Endodermal cell (in vitro differentiated cells): ENCODE measurements around the gene REN. TPM values are rescaled to one million over a fixed set of nuclear protein-coding genes. Genes with fewer than 3 reads are reported as not detected.

Experiments
- DNase-seq: peaks from one replicate; pipeline ENCODE4 v3.0.0-alpha.2; 2017
- H3K27ac ChIP-seq: 2 replicates; pipeline ENCODE4 v1.5.1; 2013; ENCODE audit warnings: mild to moderate bottlenecking, low read depth, low read length, moderate library complexity
- H3K27me3 ChIP-seq: 2 replicates; pipeline ENCODE4 v1.6.1; 2013; ENCODE audit warnings: mild to moderate bottlenecking, low read length, moderate library complexity; ENCODE audit not compliant: insufficient read depth, control insufficient read depth, poor library complexity, severe bottlenecking
- H3K36me3 ChIP-seq: 2 replicates; pipeline ENCODE4 v1.7.0; 2013; ENCODE audit warnings: mild to moderate bottlenecking, low read length, moderate library complexity; ENCODE audit not compliant: control insufficient read depth, insufficient read depth
- H3K4me1 ChIP-seq: one replicate; pipeline ENCODE4 v1.7.0; 2013; ENCODE audit warnings: low read length; ENCODE audit not compliant: control insufficient read depth, insufficient read depth
- H3K4me3 ChIP-seq: 2 replicates; pipeline ENCODE4 v1.5.1; 2013; ENCODE audit warnings: mild to moderate bottlenecking, low read length, moderate library complexity
- H3K9ac ChIP-seq: 2 replicates; pipeline ENCODE4 v1.6.1; 2013; ENCODE audit warnings: mild to moderate bottlenecking, low read length, moderate library complexity; ENCODE audit not compliant: poor library complexity, severe bottlenecking; ENCODE audit errors: extremely low read depth
- H3K9me3 ChIP-seq: 2 replicates; pipeline ENCODE4 v1.6.1; 2013; ENCODE audit warnings: mild to moderate bottlenecking, low read length, moderate library complexity; ENCODE audit not compliant: control insufficient read depth
- H3K27ac Mint-ChIP-seq: 2 replicates; pipeline ENCODE4 v1.8.0; 2020; ENCODE audit warnings: mixed read lengths
- H3K27me3 Mint-ChIP-seq: 2 replicates; pipeline ENCODE4 v1.8.0; 2021; ENCODE audit warnings: mild to moderate bottlenecking, mixed read lengths; ENCODE audit not compliant: insufficient read depth
- H3K36me3 Mint-ChIP-seq: 2 replicates; pipeline ENCODE4 v1.8.0; 2020; ENCODE audit warnings: low read depth, mixed read lengths
- H3K4me1 Mint-ChIP-seq: 2 replicates; pipeline ENCODE4 v1.8.0; 2020; ENCODE audit warnings: mixed read lengths
- H3K4me3 Mint-ChIP-seq: 2 replicates; pipeline ENCODE4 v1.8.0; 2020; ENCODE audit warnings: mild to moderate bottlenecking, moderate library complexity, mixed read lengths
- H3K9me3 Mint-ChIP-seq: 2 replicates; pipeline ENCODE4 v1.8.0; 2020; ENCODE audit warnings: mild to moderate bottlenecking, mixed read lengths
- CTCF ChIP-seq: fragments of 200-600 bp; sonication (generic); conservative IDR thresholded peaks from 2 replicates; pipeline ENCODE4 v1.5.0; 2021; ENCODE audit warnings: antibody characterized with exemption, mild to moderate bottlenecking
- WGBS, 2 experiments: methylation state at CpG; one replicate each; pipeline versions ENCODE4 v1.1.5 to v1.1.7; 2013; ENCODE audit warnings: missing lambda C conversion rate in 2 of 2, mixed read lengths in 1 of 2; ENCODE audit not compliant: insufficient coverage in 1 of 2, insufficient read length in 1 of 2; 5-methylcytosine and 5-hydroxymethylcytosine counted together
- total RNA-seq, 2 donors: library from RNA; stranded (reverse); fragmentation: NEBNext Ultra II Directional in 1 of 2; extraction: Animal tissue kit (Norgen Biotek cat#: 25700) in 1 of 2; gene quantifications; 2 replicates in 1 of 2; 3 replicates in 1 of 2; pipeline ENCODE4 v1.2.1, GENCODE V29; 2021

REN gene
- total RNA-seq, 2 donors from 2014 or later = not detected

GRCh38 chr1:204167730-204168129 lies 1.6 kb upstream of the REN start:
- Mint-ChIP-seq H3K27me3 (peaks cover 21% of the 10 kb centered on the region), H3K4me3 (no peak overlapping the region), H3K27ac (no peak overlapping the region), H3K36me3 (no peaks in the 10 kb centered on the region), H3K4me1 (no peaks in the 10 kb centered on the region), H3K9me3 (peaks cover 52% of the 10 kb centered on the region)
- Histone ChIP-seq H3K27ac (no peak overlapping the region), H3K27me3 (no peaks in the 10 kb centered on the region), H3K36me3 (no peaks in the 10 kb centered on the region), H3K9ac (no peak overlapping the region), H3K4me1 (no peaks in the 10 kb centered on the region), H3K4me3 (no peak overlapping the region), H3K9me3 (peaks cover 40% of the 10 kb centered on the region)
- no peak for TF ChIP-seq CTCF
- WGBS, 2 experiments = 91 to 95% methylated on average over 5 of the region's 5 CpGs
- no peak for DNase-seq

GRCh38 chr1:204162494-204163074 lies 3.6 kb downstream of the REN start:
- H3K9me3 ChIP-seq = peaks cover 1% of the 10 kb centered on the region
- H3K36me3 Mint-ChIP-seq = no peaks in the 10 kb centered on the region
- no peaks in the 10 kb centered on the region for H3K4me1 ChIP-seq
- H3K27ac ChIP-seq = no peak overlapping the region
- no peaks in the 10 kb centered on the region for H3K4me1 Mint-ChIP-seq
- TF ChIP-seq CTCF = peak; percentile 99
- H3K9ac ChIP-seq = no peak overlapping the region
- peaks cover 17% of the 10 kb centered on the region for H3K27me3 ChIP-seq
- peak; percentile 96 for DNase-seq
- no peaks in the 10 kb centered on the region for H3K36me3 ChIP-seq
- no peak overlapping the region for H3K27ac Mint-ChIP-seq
- peaks cover 5% of the 10 kb centered on the region for H3K9me3 Mint-ChIP-seq
- no peak overlapping the region for H3K4me3 ChIP-seq
- no peak overlapping the region for H3K4me3 Mint-ChIP-seq
- peaks cover 19% of the 10 kb centered on the region for H3K27me3 Mint-ChIP-seq
- 18 to 67% methylated on average over 2 to 7 of the region's 7 CpGs for WGBS, 2 experiments

- no peaks in the 10 kb centered on the region for H3K4me1 ChIP-seq
- no peaks in the 10 kb centered on the region for H3K9me3 ChIP-seq
- Mint-ChIP-seq H3K4me1 (no peaks in the 10 kb centered on the region), H3K36me3 (no peaks in the 10 kb centered on the region), H3K4me3 (no peak overlapping the region), H3K27ac (no peak overlapping the region), H3K27me3 (peaks cover 18% of the 10 kb centered on the region), H3K9me3 (no peaks in the 10 kb centered on the region)
- peaks cover 19% of the 10 kb centered on the region for H3K27me3 ChIP-seq
- 84 to 87% methylated on average over 13 to 14 of the region's 14 CpGs for WGBS, 2 experiments
- no peaks in the 10 kb centered on the region for H3K36me3 ChIP-seq
- H3K4me3 ChIP-seq = no peak overlapping the region
- no peak overlapping the region for H3K9ac ChIP-seq
- TF ChIP-seq CTCF = no peak
- no peak overlapping the region for H3K27ac ChIP-seq
- no peak for DNase-seq
Observed at GRCh38 chr1:204161609-204162493, 4.3 kb downstream of the REN start.
